ENCODE results near the gene AFAP1. TPM values are rescaled to one million over a fixed set of nuclear protein-coding genes. Genes with fewer than 3 reads are reported as not detected.

Gene AFAP1
- total and polyA plus RNA-seq, 2 of the 4 experiments (the other 2 are of a cell fraction) = 48.2 to 80.9 TPM

- TF ChIP-seq SMC3 (IDR thresholded peaks at IDR 0.05; ENCODE audit: low read depth, low read length) = no peak
These were observed 181.9 kb downstream of the AFAP1 start (continued) for GRCh38 chr4:7757501-7758471.

- Histone ChIP-seq H4K8ac (ENCODE audit: low read depth in 2 of 2, low read length in 2 of 2) (no peak overlapping the region), H3K14ac (replicated peaks; ENCODE audit: low read depth, low read length) (no peak overlapping the region), H2AK5ac (ENCODE audit: low read depth, low read length) (no peak overlapping the region), H3K23ac (ENCODE audit: low read depth, low read length) (no peak overlapping the region), H3K9me1 (ENCODE audit: insufficient read depth, low read length) (peaks cover 3% of the 10 kb centered on the region; the same call in 1 of the 2 replicates), H4K91ac (ENCODE audit: insufficient read depth, low read depth, low read length) (no peak overlapping the region), H2AK9ac (replicated peaks; ENCODE audit: low read depth, low read length, poor library complexity) (no peak overlapping the region), H2BK120ac (ENCODE audit: low read depth, low read length) (no peak overlapping the region), H2BK5ac (ENCODE audit: low read depth, low read length, poor library complexity, severe bottlenecking) (no peak overlapping the region), H4K20me1 (ENCODE audit: insufficient read depth, low read length) (peaks cover 29% of the 10 kb centered on the region), H3K79me1 (ENCODE audit: low read depth in 1 of 2, low read length in 2 of 2) (peaks cover 15 to 26% of the 10 kb centered on the region in 2 experiments; a peak in 2 of 4 replicates), H3K4me1 (ENCODE audit: control insufficient read depth, insufficient read depth, low read length) (no peaks in the 10 kb centered on the region), H3K9ac (ENCODE audit: low read depth, low read length) (no peak overlapping the region), H3K18ac (ENCODE audit: low read depth, low read length) (no peak overlapping the region), H2AFZ (replicated peaks; ENCODE audit: low read length, poor library complexity) (no peak overlapping the region), H3K56ac (ENCODE audit: extremely low read depth, insufficient read depth, low read length) (no peak overlapping the region), H2BK15ac (ENCODE audit: low read depth, low read length) (no peak overlapping the region), H3K27ac (ENCODE audit: insufficient read depth, low read length) (no peak overlapping the region), H4K5ac (ENCODE audit: low read depth, low read length) (no peak overlapping the region), H3K36me3 (ENCODE audit: control insufficient read depth, insufficient read depth, low read length) (peaks cover 44% of the 10 kb centered on the region), H2BK20ac (ENCODE audit: low read depth, low read length) (no peak overlapping the region), H3K9me3 (ENCODE audit: control insufficient read depth, insufficient read depth, low read length) (no peaks in the 10 kb centered on the region), H3K4ac (ENCODE audit: low read depth, low read length) (no peak overlapping the region), H3K4me2 (ENCODE audit: low read depth, low read length) (no peak overlapping the region), H3K27me3 (ENCODE audit: control insufficient read depth, insufficient read depth, low read length) (no peaks in the 10 kb centered on the region), H3K4me3 (ENCODE audit: insufficient read depth, low read depth, low read length) (no peak overlapping the region)
- intact Hi-C loops (cut with micrococcal nuclease) = no loop called here
- dilution Hi-C loops (cut with HindIII; ENCODE audit: low sequenced_read_pairs, unreplicated experiment) = no loop called here
- in situ Hi-C loops (cut with MboI; ENCODE audit: low sequenced_read_pairs) = no loop called here
- ChIA-PET POLR2A (ENCODE audit: unreplicated experiment) (no interaction called here), CTCF (no interaction called here)
- ATAC-seq (ENCODE audit: low read depth) (no peak), DNase-seq (no peak)
- TF ChIP-seq MAZ (IDR thresholded peaks at IDR 0.05; ENCODE audit: borderline replicate concordance, low read depth, low read length) (0 out of 2 replicates have a peak, but pooled peaks have one; percentile 16), MXI1 (IDR thresholded peaks at IDR 0.05; ENCODE audit: borderline replicate concordance, low read depth, low read length) (no peak)
- WGBS, 2 experiments (ENCODE audit: extremely low coverage in 2 of 2, insufficient read length in 1 of 2) = 93% methylated on average over 24 of the region's 32 CpGs; no CpG with 5 or more reads in 1 of the 2 experiments
- no TSS peak for BruUV-seq (replicated peaks)
These were observed 182.9 kb downstream of the AFAP1 start for GRCh38 chr4:7756561-7757355.

Measured in IMR-90 (cell line).